NCI-H1417 (cell line): ENCODE data around the gene GNG3.
"Not testable (repeated sequence)": the region's sequence is repeated elsewhere in the genome, so short reads cannot be mapped to it uniquely, and the experiment has no call there.

Experiments used
- DNase-seq, 3 experiments: peaks; one replicate each; lab custom pipeline; 2025; lab: John Stamatoyannopoulos, UW

Gene GNG3

DNA sequence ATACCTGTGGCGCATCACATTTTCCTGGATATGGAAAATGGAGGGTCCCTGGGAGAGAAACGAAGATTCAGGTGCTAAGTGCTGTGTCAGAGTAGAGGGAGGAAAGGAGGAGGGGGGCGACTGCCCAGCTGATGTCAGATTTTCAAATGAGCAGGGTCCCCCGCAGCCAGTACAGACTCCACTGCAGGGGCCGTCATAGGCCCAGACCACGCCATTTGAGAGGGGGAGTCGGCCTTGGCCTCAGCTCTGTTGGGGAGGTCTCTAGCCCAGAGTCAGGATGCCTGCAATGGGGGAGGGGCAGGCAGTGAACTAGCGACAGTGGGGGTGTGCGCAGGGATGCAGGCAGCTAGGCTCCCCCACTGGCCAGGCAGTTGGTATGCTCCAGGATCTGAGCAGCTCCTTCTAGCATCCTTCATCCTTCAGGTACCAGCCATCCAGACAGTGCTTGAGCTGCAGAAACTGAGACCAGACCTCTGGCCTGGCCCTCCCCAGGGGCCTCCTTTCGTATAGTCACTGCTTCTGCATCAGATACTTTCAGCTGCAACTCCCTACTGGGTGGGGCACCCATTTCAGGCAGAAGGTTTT, at the start of gene GNG3, which contains the start of gene BSCL2:
TSS of gene GNG3 (plus strand) at position 400 of the 585 bp plus-strand sequence. CDS start 620 bp downstream, outside the sequence.
TSS of gene BSCL2 (minus strand) at position 148 of the 585 bp plus-strand sequence. CDS start 229 bp downstream, outside the sequence.
- peak; percentile 42 to 68 (median 64) for DNase-seq

DNA sequence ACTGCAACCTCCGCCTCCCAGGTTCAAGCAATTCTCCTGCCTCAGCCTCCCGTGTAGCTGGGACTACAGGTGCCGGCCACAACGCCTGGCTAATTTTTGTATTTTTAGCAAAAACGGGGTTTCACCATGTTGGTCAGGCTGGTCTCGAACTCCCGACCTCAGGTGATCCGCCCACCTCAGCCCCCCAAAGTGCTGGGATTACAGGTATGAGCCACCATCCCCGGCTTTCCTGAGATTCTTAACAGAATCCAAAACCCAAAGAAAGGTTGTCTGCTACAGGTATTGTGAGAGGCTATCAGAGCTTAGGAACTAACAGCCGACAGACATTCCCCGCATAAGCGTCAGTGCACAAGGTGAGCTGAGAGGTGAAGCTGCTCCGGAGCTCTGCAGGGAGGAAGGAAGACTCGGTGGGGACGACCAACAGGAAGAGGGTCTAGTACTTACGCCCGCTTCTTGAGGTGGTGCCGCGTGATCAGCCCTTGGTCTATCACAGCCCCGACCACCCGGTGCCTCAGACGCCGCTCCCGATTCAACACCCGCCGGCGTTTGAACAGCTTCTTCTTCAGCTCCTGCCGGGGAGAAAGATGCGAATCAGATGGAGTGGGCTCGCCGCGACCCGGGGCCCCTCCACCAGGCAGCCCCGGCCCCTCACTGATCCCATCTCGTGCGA, 42.9 kb upstream of the GNG3 start:
- DNase-seq = peak; percentile 61 to 94 (median 93)

- DNase-seq = peak; percentile 94 to 97 (median 96)
Measured at GRCh38 chr11:62665075-62665598, 42.3 kb upstream of the GNG3 start, which contains the start of the genes C11orf98 and CSKMT. C11orf98 (minus strand) TSS chr11:62665210; CDS start chr11:62665169, 41 bp downstream. CSKMT (plus strand) TSS chr11:62665312; CDS start chr11:62665880, 568 bp downstream.

DNA sequence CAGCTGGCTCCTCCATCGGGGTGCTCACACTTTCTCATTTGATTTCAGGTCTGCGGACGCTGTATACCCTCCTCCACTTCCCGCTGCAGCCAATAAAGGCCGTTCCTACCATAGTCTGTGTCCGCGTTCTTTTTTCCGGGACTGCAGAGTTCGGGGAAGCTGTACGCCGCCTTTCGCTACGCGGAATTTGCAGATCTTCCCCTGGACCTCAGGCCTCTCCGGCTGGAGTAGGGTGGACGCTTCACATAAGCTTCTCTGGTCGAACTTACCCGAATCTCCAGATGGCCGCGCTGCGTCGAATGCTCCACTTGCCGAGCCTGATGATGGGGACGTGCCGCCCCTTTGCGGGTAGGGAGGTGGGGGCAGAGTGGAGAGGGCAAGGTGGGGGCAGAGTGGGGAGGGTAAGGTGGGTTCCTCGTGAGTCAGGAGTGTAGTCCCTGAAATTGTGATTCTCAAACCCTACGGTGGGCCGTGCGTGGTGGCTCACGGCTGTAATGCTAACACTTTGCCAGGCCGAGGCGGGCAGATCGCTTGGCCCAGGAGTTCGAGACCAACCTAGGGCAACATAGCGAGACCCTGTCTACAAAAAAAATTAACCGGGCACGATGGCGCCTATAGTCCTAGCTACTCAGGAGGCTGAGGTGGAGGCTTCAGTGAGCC, 41.7 kb upstream of the GNG3 start:
- no peak for DNase-seq

DNA sequence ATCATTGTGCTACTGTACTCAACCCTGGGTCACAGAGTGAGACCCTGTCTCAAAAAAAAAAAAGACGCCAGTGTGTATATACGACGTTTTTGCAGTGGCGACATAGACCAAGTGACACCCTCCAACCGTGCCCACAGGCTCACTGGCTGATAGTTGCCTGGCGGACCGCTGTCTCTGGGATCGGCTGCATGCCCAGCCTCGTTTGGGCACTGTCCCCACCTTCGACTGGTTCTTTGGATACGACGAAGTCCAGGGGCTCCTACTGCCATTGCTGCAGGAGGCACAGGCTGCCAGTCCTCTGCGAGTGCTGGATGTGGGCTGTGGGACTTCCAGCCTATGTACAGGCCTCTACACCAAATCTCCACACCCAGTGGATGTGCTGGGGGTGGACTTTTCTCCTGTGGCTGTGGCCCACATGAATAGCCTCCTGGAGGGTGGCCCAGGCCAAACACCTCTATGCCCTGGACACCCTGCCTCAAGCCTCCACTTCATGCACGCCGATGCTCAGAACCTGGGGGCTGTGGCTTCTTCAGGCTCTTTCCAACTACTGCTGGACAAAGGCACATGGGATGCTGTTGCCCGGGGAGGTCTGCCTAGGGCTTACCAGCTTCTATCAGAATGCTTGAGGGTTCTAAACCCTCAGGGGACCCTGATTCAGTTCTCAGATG, 41.1 kb upstream of the GNG3 start:
- DNase-seq = no peak

GRCh38 chr11:62667460-62667859, 40.0 kb upstream of the GNG3 start:
- DNase-seq = no peak

DNA sequence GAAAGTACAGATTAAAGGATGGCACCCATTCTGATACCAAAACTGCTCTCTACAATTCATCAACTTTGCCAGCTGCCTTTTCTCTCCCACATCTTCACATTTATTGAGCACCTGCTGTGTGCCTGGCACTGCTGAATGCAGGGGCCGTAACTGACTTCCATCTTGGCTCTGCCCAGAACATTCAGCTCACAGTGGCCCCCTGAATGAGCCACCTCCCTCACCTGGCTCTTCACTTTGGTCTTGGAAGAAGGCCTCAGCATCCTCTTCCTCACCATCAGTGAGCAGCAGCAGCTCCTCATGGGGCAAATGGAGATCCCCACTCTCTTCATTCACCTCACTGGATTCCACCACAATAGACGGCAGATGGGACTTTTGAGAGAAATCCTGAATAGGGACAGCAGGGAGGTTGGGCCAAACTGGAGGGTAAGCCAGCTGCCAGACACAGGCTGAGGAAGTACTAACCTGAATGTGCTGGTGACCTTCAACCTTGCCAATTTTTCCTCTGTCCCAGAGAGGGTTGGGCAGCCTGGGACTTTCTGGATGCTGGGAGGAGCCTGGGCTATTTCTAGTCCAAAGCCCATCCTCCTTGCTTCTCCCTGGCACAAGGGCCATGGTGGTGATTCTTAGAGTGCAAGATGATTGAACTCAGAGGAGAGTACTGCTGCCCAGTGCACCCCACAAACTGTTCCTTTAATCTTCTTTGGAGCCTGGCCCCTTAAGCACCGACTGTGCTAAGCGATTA, 37.9 kb upstream of the GNG3 start:
- DNase-seq = no peak

DNA sequence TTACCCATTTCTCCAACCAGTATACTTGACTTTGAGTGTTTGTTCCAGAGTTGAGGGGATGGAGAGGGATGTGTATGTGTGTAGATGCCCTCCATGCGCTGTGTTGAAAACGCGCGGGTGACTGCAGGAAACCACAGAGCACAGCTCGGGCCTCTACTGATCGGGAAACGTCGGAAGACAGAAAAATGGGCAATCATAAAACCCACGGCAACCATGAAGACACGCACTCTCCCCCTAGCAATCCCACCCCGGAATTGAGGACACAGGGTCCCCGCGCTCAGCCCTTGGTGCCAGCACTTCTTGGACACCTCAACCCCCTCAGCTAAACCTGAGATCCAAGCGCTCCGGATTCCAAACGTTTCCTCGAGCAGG, 36.3 kb upstream of the GNG3 start:
- DNase-seq = no peak

DNA sequence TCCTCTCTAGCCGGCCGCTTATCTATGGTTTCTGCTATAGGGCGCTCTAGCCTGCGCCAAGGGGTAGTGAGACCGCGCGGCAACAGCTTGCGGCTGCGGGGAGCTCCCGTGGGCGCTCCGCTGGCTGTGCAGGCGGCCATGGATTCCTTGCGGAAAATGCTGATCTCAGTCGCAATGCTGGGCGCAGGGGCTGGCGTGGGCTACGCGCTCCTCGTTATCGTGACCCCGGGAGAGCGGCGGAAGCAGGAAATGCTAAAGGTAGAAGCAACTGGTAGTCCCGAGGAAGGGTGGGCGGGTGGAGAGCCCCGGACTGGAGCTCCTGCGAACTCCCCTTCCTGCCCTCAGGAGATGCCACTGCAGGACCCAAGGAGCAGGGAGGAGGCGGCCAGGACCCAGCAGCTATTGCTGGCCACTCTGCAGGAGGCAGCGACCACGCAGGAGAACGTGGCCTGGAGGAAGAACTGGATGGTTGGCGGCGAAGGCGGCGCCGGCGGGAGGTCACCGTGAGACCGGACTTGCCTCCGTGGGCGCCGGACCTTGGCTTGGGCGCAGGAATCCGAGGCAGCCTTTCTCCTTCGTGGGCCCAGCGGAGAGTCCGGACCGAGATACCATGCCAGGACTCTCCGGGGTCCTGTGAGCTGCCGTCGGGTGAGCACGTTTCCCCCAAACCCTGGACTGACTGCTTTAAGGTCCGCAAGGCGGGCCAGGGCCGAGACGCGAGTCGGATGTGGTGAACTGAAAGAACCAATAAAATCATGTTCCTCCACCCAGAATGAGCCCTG, 35.7 kb upstream of the GNG3 start, which contains the start of the genes LBHD1 and UQCC3:
TSS of gene LBHD1 (minus strand) at position 660 of the 782 bp plus-strand sequence. CDS start 2,236 bp downstream, outside the sequence.
TSS of gene UQCC3 (plus strand) at position 66 of the 782 bp plus-strand sequence. CDS start at position 139, 73 bp downstream.
- DNase-seq = peak; percentile 90 to 93 (median 91)

DNA sequence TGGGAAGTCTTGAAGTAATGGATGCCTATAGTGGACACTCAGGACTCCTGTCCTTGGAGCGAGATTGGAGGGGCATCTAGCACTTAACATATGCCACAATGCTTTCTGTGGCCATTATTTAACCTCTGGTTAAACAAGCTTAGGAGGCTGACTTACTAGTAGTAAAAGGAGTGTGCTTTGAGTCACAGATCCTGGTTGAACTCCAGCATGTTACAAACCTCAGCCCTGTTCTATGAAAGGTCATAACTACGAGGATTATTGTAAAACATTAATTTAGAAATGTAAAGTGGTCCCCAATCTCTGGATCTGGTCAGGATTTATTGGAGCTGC, 34.3 kb upstream of the GNG3 start:
- DNase-seq = no peak

DNA sequence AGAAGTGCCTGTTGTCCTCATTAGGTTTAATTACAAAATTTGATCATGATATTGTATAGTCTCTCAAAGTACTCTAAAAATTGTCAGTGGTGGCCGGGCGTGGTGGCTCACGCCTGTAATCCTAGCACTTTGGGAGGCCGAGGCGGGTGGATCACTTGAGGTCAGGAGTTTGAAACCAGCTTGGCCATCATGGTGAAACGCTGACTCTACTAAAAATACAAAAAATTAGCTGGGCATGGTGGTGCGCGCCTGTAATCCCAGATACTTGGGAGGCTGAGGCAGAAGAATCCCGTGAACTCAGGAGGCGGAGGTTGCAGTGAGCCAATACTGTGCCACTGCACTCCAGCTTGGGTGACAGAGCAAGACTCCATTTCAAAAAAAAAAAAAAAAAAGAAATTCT, 32.1 kb upstream of the GNG3 start:
- DNase-seq = not testable (repeated sequence)

GRCh38 chr11:62676698-62677097, 30.8 kb upstream of the GNG3 start:
- DNase-seq = no peak

DNA sequence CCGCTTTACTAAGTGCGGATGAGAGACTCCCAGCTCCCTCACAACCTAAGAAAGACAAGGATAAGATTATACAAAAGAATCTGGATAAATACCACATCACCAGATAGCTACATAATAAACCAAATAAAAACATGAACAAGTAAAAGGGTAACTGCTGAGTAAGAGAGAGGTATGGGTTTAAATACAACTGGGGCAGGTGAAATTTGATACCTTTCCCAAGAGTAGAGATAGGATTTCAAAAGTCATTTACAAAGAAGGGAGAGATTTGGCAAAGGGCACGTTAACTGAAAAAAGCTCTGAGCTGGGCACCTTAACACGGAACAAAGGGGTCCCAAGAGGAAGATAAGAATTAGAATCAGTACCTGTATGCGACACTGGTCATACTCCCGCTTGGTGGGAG, 30.3 kb upstream of the GNG3 start:
- no peak for DNase-seq

- DNase-seq = no peak
Measured at GRCh38 chr11:62677714-62678113, 29.8 kb upstream of the GNG3 start.

DNA sequence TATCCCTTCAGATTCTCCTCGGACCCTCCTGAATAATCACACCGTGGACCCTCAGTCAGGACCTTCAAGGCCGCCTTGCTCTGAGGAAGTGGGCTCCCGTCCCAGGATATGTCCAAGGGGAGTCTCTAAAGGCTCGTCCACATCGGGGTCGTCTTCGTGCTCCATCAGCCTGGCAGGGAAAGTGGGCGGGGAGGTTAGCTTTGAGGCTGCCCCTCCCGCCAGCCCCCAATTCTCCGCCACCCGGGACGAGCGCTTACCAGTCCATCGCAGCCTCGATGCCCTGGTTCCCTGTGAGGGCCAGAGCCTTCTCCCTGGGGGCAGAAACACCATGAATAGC, 29.1 kb upstream of the GNG3 start:
- DNase-seq = no peak

- peak; percentile 83 to 90 (median 83) for DNase-seq
Measured at GRCh38 chr11:62678770-62679696, 28.4 kb upstream of the GNG3 start, which contains the start of gene UBXN1. UBXN1 (minus strand) TSS chr11:62679073; CDS start chr11:62678923, 150 bp downstream.

DNA sequence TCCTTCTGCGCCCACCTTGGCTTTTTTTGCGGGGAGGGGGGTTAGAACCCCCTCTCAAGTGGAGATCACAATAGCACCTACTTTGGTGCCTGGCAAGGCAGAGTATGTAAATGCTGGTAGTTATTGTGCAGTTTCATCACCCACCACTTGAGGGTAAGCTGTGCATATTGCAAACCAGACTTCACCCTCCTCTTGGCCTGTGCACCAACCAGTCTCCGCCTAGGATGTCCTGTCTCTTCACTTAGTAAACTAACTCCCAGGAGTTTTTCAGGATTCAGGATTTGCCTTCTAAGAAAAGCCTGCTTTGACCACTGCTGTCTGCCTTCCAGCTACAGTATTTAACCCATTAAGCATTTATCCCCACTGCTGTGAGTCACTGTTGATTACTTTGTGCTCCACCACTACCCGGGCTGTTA, 26.6 kb upstream of the GNG3 start:
- peak in 2 of 3 experiments; percentile 32 to 50 for DNase-seq

GRCh38 chr11:62682518-62682917, 25.0 kb upstream of the GNG3 start:
- peak in 1 of 3 experiments; percentile 14 for DNase-seq
